GM21619 (cell line): Measurements from ENCODE around the gene KATNB1.
"Not testable (repeated sequence)": the region's sequence is repeated elsewhere in the genome, so short reads cannot be mapped to it uniquely, and the experiment has no call there.

Experiments
- ATAC-seq: cut with Tn5 transposase; IDR thresholded peaks from one replicate; pipeline ENCODE4 v1.9.1; 2021; ENCODE audit not compliant: unreplicated experiment

The KATNB1 gene

DNA sequence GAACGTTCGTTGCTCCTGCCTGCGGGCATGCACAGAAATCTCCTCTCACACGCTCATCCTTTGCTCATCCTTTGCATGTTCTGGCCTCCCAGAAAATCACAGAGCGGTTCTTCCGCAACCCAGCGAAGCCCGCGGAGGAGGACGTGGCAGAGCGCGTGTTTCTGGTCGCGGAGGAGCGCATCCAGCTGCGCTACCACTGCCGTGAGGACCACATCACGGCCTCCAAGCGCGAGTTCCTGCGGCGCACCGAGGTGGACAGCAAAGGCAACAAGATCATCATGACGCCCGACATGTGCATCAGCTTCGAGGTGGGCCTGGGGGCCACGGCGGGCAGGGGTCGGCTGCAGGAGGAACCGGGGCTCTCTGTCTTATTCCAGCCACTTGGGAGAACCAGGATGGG, 9.6 kb upstream of the KATNB1 start:
- no peak for ATAC-seq

DNA sequence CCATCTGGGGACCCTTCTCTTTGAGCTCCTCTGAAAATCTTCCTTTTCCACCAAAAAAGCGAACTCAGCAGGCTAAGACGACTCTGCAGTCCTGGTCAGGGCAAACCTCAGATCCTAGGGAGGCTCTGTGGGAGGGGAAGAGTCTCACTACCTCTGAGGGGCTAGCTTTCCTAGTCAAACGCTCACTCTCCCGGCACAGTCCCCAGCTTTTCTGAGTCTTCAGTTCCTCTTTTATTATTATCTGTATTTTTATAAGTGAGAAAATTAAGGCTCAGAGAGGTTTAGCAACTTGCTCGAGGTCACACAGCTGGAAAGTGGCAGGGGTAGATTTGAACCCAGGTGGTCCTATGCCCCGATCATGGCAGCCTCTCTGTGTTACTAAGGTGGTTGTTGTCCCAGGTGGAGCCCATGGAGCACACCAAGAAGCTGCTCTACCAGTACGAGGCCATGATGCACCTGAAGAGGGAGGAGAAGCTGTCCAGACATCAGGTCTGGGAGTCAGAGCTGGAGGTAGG, 9.1 kb upstream of the KATNB1 start:
- ATAC-seq: no peak

DNA sequence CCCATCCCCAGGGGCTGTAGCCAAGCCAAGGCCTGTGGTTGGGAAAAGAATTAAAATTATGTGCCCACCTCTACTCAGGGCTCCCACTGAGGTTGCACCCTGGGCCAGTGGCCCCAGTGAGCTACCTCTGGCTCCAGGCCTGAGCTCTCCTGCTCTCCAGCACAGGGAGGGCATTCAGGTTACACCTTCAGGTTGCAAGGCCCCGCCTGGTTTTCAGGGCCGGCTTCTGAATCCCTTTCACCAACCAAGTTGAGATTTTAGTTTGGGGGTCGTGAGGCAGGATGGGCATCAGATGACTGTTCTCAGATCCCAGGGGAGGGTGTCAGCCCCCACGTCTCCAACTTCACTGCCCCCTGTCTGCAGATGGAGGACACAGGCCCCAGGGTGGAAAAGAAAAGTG, 8.0 kb upstream of the KATNB1 start:
- ATAC-seq: no peak

DNA sequence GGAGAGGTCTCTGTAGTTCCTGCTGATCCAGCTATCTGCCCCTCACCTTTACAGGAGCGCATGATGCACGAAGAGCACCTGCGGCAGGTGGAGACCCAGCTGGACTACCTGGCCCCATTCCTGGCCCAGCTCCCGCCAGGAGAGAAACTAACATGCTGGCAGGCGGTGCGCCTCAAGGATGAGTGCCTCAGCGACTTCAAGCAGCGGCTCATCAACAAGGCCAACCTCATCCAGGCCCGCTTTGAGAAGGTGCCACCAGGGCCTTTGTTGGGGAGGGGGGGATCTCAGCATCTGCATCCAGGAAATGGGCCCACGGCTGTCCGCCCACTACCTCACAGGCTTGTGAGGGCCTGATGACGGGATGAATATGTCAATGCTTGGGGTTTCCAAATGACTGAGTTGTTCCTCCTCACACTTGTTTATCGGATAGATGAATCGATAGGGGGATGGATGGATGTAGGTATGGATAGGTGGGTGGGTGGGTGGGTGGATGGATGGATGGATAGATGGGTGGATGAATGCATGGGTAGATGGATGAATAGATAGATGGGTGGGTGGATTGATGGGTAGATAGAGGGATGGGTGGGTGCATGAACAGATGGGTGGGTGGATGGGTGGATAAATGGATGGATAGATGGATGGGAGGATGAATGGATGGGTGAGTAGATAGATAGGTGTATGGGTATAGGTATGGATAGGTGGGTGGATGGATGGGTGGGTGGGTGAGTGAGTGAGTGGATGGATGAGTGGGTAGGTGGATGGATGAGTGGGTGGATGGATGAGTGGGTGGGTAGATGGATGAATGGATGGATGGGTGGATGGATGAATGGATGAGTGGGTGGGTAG, 7.0 kb upstream of the KATNB1 start:
- ATAC-seq: no peak

DNA sequence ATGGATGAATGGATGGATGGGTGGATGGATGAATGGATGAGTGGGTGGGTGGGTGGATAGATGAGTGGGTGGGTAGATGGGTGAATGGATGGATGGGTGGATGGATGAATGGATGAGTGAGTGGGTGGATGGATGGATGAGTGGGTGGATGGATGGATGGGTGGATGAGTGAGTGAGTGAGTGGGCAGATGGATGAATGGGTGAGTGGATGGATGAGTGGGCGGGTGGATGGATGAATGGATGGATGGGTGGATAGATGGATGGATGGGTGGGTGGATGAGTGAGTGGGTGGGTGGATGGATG, 6.4 kb upstream of the KATNB1 start:
- no peak for ATAC-seq

DNA sequence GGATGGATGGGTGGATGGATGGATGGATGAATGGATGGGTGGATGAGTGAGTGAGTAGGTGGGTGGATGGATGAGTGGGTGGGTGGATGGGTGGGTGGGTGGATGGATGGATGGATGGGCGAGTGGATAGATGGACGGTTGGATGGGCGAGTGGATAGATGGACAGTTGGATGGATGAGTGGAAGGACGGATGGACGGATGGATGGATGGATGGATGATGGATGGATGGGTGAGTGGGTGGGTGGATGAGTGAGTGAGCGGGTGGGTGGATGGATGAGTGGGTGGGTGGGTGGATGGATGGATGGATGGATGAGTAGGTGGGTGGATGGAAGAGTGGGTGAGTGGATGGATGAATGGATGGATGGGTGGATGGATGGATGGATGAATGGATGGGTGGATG, 5.7 kb upstream of the KATNB1 start:
- not testable (repeated sequence) for ATAC-seq

DNA sequence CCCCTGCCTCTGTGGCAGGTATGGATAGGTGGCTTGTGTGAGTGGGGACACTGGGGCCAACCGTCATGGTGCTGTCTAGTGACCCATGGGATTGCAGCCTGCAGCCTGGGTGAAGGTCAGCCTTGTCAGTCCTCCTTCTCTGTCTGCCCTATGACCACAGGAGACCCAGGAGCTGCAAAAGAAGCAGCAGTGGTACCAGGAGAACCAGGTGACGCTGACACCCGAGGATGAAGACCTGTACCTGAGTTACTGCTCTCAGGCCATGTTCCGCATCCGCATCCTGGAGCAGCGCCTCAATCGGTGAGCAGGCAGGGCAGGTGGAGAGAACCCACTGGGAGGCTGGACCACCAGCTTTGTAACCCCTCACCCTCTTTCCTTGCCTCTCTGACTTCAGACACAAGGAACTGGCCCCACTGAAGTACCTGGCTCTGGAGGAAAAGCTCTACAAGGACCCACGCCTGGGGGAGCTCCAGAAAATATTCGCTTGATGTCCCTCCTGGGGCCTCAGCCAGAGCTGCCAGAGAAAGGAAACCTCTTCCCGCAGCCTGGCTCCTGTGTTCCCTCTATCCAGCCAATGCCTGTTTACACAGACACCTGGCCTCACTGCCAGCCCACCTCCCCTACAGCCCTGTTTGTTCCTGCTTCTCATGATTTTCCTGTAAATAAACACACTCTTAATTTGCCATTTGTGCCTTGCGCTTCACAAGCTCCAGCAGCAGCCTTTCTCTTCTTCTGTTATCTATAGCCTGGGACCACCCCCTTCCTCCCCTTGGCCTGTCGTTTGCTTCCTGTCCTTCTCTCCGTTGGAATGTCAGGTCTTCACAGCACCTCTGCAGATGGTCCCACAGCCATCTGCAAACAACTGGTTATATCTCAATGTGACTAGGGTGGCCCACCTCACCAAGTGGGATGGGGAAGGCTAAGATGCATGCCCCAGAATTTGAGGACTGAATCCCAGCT, 4.5 kb upstream of the KATNB1 start:
- ATAC-seq: no peak

DNA sequence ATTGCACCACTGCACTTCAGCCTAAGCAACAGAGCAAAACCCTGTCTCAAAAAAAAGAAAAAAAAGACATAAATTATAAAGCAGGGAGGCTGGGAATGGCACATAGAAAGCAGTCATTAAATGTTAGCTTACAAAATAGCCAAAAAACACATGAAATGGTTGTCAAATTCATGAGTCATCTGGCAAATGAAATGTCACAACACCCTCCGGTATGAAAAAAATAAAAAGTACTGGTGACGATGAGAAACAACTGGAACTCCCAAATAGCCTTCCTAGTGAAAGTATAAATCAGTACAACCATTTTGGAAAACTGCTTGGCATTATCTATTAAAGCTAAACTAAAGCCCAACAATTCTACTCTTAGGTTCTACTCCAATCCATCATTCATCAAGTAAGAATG, 3.5 kb upstream of the KATNB1 start:
- ATAC-seq: no peak

DNA sequence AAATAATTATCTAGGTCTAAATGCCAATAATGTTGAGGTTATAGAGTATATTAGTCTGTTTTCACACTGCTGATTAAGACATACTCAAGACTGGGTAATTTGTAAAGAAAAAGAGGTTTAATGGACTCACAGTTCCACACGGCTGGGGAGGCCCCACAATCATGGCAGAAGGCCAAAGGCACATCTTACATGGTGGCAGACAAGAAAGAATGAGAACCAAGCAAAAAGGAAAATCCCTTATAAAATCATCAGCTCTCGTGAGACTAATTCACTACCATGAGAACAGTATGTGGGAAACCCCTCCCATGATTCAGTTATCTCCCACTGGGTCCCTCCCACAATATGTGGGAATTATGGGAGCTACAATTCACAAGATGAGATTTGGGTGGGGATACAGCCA, 2.9 kb upstream of the KATNB1 start:
- no peak for ATAC-seq

DNA sequence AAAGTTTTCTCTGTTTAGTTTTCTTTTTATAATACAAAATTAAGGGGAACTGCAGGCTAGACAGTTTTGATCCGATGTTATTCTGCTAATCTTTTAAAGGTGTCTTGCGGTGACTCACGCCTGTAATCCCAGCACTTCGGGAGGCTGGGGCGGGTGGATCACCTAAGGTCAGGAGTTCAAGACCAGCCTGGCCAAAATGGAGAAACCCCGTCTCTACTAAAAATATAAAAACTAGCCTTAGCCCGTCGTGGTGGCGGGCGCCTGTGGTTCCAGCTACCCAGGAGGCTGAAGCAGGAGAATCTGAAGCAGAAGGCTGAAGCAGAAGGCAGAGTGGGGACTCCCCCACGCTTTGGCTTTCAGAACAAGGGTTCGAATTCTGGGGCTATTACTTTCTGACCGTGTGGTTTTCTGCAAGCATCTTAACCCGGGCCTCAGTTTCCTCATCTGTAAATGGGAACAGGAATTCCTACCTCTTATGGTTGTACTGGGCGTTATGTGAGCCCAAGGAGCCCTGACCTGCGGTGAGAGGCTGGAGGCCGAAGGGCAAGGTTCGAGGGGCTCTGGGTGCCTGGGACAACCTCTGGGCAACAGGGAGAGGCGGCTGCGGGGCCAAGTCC, 1.2 kb upstream of the KATNB1 start:
- no peak for ATAC-seq

DNA sequence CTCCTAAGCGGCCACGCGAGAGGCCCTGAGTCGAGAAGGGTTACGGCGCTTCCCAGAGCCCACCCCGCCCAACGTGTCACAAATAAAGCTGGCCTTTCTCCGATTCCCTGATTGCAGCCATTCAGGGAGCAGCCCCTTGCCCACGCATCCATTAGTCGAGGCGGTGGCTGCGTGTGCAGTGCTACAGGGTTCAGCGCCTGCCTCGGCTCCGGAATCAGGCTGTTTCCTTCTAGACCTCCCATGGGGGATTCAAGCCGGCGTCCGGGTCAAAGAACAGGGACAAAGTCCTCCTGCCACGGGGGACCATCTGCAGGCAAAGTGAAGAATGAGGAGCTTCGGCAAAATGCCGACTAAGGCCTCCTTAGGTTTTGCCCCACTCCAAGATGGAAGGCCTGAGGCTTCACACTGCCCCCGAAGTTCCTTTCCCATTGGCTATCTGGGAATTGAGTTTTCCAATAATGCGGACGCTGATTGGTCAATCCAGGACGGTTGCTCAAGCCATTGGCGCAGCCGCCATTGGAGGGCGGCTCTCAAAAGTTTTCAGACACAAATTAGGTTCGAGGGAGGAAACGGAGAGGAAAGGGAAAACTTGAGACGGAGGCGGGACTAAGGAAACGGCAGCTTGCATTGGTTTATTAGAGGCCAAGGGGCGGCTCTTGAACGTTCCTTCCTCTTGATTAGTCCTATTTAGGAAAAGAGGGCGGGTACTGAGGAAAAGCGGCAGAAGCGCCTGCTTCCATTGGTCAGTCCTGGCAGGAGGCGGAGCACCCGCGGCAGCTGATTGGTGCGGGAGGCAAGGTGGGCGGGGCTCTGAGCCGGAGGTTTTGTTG, 430 bp upstream of the KATNB1 start:
- ATAC-seq: peak; percentile 90

DNA sequence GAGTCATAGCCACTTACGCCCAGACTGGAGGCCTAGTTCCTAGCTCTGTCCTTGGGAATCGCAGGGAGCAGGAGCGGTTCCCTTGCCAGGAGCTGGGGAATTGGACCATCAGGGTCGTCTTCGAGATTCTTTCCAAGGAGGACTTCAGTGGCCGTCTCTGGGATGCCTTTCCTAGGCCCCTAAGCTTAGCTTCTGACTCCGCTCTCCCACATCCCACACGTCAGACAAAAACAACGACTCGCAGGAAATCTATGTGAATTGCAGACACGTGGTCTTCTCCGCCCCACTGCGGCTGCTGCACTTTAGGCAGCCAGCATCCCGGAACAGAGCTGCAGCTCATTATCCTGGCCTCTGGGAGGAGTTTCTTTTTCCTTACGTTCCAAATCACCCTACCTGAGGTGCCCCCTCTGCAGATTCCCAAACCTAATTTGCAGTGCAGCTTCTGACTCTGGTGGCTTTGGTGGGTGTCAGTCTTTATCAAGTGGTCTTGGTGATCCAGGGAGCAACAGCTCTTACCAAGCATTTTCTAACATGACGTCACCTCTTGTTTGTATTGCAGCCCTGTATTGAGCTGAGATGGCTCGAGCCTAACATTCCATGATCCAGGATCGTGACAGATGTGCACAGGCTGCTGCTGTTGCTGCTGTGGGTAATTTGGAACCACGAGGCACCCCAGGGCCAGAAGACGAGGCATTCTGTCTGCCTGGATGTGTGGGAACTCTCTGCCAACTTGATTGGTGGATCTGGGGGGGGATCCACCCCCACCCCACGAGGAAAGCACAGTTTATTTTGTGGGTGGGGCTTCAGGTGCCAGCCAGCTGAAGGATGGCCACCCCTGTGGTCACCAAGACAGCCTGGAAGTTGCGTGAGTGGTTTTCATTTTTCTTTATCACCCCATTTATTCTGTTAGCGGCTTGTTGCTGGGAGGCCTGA, 1.1 kb downstream of the KATNB1 start:
- no peak for ATAC-seq

DNA sequence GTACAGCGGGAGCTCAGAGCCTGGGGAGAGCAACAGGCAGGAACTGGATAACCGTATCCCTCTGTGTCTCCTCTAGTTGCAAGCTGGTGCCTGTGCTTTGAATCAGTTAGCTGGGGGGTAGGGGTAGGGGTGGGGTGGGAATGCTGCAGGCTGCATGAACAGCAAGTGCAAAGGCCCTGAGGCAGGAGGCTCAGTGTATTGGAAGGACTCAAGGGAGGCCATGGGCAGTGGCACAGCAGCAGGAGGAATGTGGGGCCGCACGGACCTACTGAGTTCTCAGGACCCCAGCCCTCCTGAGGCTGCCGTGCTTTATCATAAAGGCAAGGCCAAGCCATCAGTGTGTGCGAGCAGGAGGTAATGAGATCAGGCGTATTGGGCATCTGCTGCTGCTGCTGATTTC, 3.3 kb downstream of the KATNB1 start:
- no peak for ATAC-seq

DNA sequence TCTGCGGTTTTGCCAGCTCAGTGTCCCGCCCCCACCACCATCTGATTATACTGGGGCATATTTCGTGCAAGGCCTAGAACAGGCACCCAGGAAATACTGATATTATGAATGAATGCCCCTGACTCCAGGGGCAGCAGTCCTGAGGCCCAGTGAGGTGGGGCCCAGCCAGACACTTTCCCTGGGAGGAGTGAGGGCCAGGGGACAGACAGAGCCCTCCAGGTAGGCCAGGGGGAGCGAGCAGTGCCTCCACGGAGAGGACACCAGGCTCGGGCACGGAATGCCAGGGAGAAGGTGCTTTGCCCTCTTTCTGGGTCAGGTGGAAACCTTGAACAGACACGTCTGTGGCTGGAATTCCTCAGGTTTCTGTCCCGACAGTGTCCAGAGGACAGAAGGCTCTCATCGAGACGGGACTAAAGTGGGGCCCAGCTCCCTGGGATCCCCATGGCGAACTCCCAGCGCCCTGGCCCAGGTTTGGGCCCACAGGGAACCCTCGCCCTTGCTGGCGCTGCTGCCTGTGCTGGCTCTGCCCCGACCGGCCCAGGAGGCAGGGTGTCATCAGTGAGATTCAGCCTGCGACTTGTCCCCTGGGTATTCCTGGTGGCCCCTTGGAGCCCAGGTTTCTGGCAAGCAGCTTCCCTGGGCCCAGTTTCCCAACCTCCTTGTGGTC, 4.3 kb downstream of the KATNB1 start:
- no peak for ATAC-seq

DNA sequence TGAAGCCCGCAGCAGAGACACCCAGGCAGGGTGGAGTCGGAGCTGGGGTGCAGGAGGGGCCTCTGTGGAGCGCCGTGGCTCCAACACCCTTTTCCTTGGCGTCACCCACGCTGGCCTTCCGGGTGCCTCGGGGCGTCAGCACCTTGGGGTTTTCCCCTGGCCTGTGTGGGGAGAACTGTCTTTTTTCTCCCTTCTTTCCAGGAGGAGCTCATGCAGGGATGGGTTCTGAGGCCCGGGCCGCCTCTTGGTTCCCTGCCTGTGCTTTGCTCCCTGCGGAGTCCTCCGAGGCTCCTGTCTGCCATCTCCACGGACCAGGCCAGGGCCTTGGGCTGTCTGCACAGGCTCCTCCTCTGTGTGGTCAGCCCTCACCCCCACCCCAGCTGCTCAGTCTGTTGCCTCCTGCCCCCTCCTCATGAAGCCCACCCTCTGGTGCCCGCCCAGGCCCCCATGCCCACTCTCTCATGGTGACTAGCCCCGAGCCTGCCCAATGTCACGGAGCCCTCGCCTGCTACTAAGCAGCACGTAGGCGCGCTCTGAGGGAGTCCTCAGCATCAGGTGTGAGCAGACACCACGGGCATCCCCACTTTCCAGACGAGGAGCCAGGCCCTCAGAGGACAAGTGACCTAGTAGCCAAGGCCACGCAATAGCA, 5.0 kb downstream of the KATNB1 start:
- no peak for ATAC-seq

DNA sequence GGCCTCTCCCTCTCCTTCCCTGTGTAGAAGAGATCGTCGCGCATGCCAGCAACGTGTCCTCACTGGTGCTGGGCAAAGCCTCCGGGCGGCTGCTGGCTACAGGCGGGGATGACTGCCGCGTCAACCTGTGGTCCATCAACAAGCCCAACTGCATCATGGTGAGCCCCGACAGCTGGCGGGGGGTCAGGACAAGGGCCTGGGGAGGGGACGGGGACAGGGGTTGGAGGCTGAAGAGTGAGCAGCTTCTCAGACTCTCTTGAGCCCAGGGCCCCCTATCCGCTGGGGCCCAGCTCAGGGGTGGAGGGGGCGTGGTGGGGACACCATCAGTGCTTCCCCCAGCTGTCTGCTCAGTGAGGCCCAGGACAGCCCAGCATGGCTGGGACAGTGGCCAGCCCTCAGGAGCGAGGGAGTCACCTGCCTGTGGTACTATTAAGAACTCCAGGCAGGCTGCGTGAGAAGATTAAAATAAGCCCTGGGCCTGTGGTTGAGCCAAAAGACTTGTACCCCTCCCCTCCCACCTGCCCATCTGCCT, 6.2 kb downstream of the KATNB1 start:
- no peak for ATAC-seq

DNA sequence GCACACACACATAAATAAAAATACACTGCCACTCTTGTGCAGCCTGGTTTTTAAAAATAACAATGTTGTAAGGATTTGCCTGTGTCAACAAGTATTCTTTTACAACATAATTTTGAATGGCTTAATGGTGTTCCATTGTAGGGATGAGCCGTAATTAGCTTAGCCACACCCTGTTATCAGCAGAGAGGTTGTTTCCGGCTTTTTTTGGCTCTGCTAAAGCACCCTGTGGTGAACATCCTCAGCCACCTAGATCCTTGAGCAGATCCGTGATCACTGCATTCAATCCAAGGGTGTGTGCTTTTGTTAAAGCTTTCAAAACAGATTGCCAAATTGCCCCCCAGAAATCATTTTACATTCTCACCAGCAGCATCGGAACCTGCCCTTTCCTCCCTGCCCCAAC, 7.0 kb downstream of the KATNB1 start:
- no peak for ATAC-seq

DNA sequence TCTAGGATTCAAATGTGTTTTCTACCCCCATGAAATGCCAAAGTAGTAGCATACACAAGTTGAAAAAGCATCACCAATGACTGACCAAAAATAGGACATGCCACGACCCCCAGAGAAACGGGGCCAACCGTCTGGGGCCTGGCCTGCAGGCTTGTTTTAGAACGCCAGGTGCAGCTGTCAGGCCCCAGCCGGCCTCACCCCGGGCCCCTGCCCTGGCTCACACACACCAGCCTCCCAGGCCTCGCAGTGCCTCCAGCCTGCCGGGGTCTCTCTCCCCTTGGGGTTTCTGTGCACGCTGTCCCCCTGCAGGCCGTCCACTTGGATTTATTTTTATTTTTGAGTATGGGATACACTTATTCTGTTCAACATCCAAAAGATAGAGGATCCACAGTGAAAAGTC, 7.9 kb downstream of the KATNB1 start:
- ATAC-seq: no peak
